ENCODE data around the gene KRT20. TPM values are rescaled to one million over a fixed set of nuclear protein-coding genes. Genes with fewer than 3 reads are reported as not detected.
A peak's percentile ranks its signal among the peaks of the same experiment; 100 is the strongest.

The KRT20 gene
- not detected in 2 replicates for total RNA-seq
- long read RNA-seq, result 0 reads

- Mint-ChIP-seq H3K36me3 (ENCODE audit: unreplicated experiment) (no peaks in the 10 kb centered on the region), H3K4me1 (ENCODE audit: unreplicated experiment) (no peaks in the 10 kb centered on the region), H3K27ac (ENCODE audit: unreplicated experiment) (no peak within 1 kb of the TSS), H3K9me3 (ENCODE audit: unreplicated experiment) (no peaks in the 10 kb centered on the region), H3K27me3 (ENCODE audit: unreplicated experiment) (peaks cover 42% of the 10 kb centered on the region), H3K4me3 (ENCODE audit: unreplicated experiment) (no peak within 1 kb of the TSS)
- no peak for DNase-seq (ENCODE audit: extremely low spot score, unreplicated experiment)
- peak; percentile 6 for TF ChIP-seq CTCF (IDR thresholded peaks at IDR 0.05)
Measured at GRCh38 chr17:40884708-40885512, at the start of gene KRT20. Gene KRT20 (minus strand): TSS chr17:40885242. CDS start chr17:40885185, 57 bp downstream.

GRCh38 chr17:40932608-40933007 is 47.6 kb upstream of the KRT20 start:
- Mint-ChIP-seq H3K4me3 (ENCODE audit: unreplicated experiment) (no peak overlapping the region), H3K27me3 (ENCODE audit: unreplicated experiment) (no peaks in the 10 kb centered on the region), H3K36me3 (ENCODE audit: unreplicated experiment) (no peaks in the 10 kb centered on the region), H3K27ac (ENCODE audit: unreplicated experiment) (no peak overlapping the region), H3K4me1 (ENCODE audit: unreplicated experiment) (peaks cover 5% of the 10 kb centered on the region), H3K9me3 (ENCODE audit: unreplicated experiment) (no peaks in the 10 kb centered on the region)
- no peak for TF ChIP-seq CTCF (IDR thresholded peaks at IDR 0.05)
- DNase-seq (ENCODE audit: extremely low spot score, unreplicated experiment), result no peak

GRCh38 chr17:40931311-40931710 is 46.3 kb upstream of the KRT20 start:
- H3K36me3 Mint-ChIP-seq (ENCODE audit: unreplicated experiment), result no peaks in the 10 kb centered on the region
- no peaks in the 10 kb centered on the region for H3K9me3 Mint-ChIP-seq (ENCODE audit: unreplicated experiment)
- H3K27ac Mint-ChIP-seq (ENCODE audit: unreplicated experiment), result no peak overlapping the region
- no peaks in the 10 kb centered on the region for H3K27me3 Mint-ChIP-seq (ENCODE audit: unreplicated experiment)
- no peak overlapping the region for H3K4me3 Mint-ChIP-seq (ENCODE audit: unreplicated experiment)
- TF ChIP-seq CTCF (IDR thresholded peaks at IDR 0.05), result no peak
- no peak for DNase-seq (ENCODE audit: extremely low spot score, unreplicated experiment)
- H3K4me1 Mint-ChIP-seq (ENCODE audit: unreplicated experiment), result no peaks in the 10 kb centered on the region

- Mint-ChIP-seq H3K9me3 (ENCODE audit: unreplicated experiment) (no peaks in the 10 kb centered on the region), H3K27me3 (ENCODE audit: unreplicated experiment) (no peaks in the 10 kb centered on the region), H3K36me3 (ENCODE audit: unreplicated experiment) (no peaks in the 10 kb centered on the region), H3K4me3 (ENCODE audit: unreplicated experiment) (no peak overlapping the region), H3K4me1 (ENCODE audit: unreplicated experiment) (peaks cover 8% of the 10 kb centered on the region), H3K27ac (ENCODE audit: unreplicated experiment) (no peak overlapping the region)
- DNase-seq (ENCODE audit: extremely low spot score, unreplicated experiment), result no peak
- TF ChIP-seq CTCF (IDR thresholded peaks at IDR 0.05), result no peak
Measured at GRCh38 chr17:40926341-40926740, 41.3 kb upstream of the KRT20 start.

- Mint-ChIP-seq H3K4me3 (ENCODE audit: unreplicated experiment) (no peak overlapping the region), H3K9me3 (ENCODE audit: unreplicated experiment) (no peaks in the 10 kb centered on the region), H3K36me3 (ENCODE audit: unreplicated experiment) (no peaks in the 10 kb centered on the region), H3K4me1 (ENCODE audit: unreplicated experiment) (peaks cover 8% of the 10 kb centered on the region), H3K27me3 (ENCODE audit: unreplicated experiment) (no peaks in the 10 kb centered on the region), H3K27ac (ENCODE audit: unreplicated experiment) (peak overlapping the region; percentile 81)
- no peak for DNase-seq (ENCODE audit: extremely low spot score, unreplicated experiment)
- TF ChIP-seq CTCF (IDR thresholded peaks at IDR 0.05), result no peak
Measured at GRCh38 chr17:40922239-40922638, 37.2 kb upstream of the KRT20 start.

Data from osteocyte (in vitro differentiated cells).